Natural killer cell (primary cell): Measurements from ENCODE around the gene ZNF606. TPM values are rescaled to one million over a fixed set of nuclear protein-coding genes. Genes with fewer than 3 reads are reported as not detected.
"Not testable (repeated sequence)": the region's sequence is repeated elsewhere in the genome, so short reads cannot be mapped to it uniquely, and the experiment has no call there.

Experiments used
- ATAC-seq, 3 donors: fragments of 150-1000 bp in 2 of 3; fragments of 200-7000 bp in 1 of 3; cut with Tn5 transposase; 1 replicate in 1 of 3; 2 replicates in 2 of 3; pipeline ENCODE4 v1.10.0; 2021; ENCODE audit warnings: mild to moderate bottlenecking in 2 of 3, moderate library complexity in 2 of 3
- DNase-seq, 2 donors: peaks; one replicate each; pipeline versions ENCODE4 v3.0.0 to v3.0.0-alpha.2; 2013 to 2021; ENCODE audit warnings: mixed read lengths in 1 of 2
- H3K27ac ChIP-seq: one replicate; pipeline ENCODE4 v1.5.1; 2013; ENCODE audit warnings: mild to moderate bottlenecking, low read length
- H3K27me3 ChIP-seq: one replicate; pipeline ENCODE4 v1.6.1; 2013; ENCODE audit warnings: low read length; ENCODE audit not compliant: control insufficient read depth, insufficient read depth
- H3K36me3 ChIP-seq: one replicate; pipeline ENCODE4 v1.6.1; 2013; ENCODE audit warnings: low read length; ENCODE audit not compliant: control insufficient read depth, insufficient read depth
- H3K4me1 ChIP-seq: one replicate; pipeline ENCODE4 v1.6.1; 2013; ENCODE audit warnings: low read length; ENCODE audit not compliant: control insufficient read depth, insufficient read depth
- H3K4me3 ChIP-seq: one replicate; pipeline ENCODE4 v1.5.1; 2013; ENCODE audit warnings: low read length
- H3K9me3 ChIP-seq: one replicate; pipeline ENCODE4 v1.6.1; 2013; ENCODE audit warnings: low read length; ENCODE audit not compliant: control insufficient read depth, insufficient read depth
- H3K27ac Mint-ChIP-seq, 2 donors: one replicate each; pipeline ENCODE4 v1.8.0; 2022; ENCODE audit warnings: mild to moderate bottlenecking in 2 of 2, mixed read lengths in 2 of 2, moderate library complexity in 1 of 2
- H3K27me3 Mint-ChIP-seq, 2 donors: one replicate each; pipeline ENCODE4 v1.8.0; 2022; ENCODE audit warnings: low read depth in 2 of 2, mixed read lengths in 2 of 2
- H3K36me3 Mint-ChIP-seq: one replicate; pipeline ENCODE4 v1.8.0; 2022; ENCODE audit warnings: mixed read lengths
- H3K4me1 Mint-ChIP-seq, 2 donors: one replicate each; pipeline ENCODE4 v1.8.0; 2022; ENCODE audit warnings: mixed read lengths in 2 of 2
- H3K4me3 Mint-ChIP-seq: one replicate; pipeline ENCODE4 v1.8.0; 2022; ENCODE audit warnings: mild to moderate bottlenecking, moderate library complexity, mixed read lengths
- H3K9me3 Mint-ChIP-seq, 2 donors: one replicate each; pipeline ENCODE4 v1.8.0; 2022; ENCODE audit warnings: mixed read lengths in 2 of 2
- CTCF ChIP-seq: fragments of 200-600 bp; IDR thresholded peaks from one replicate; pipeline ENCODE4 v1.8.0; 2022; ENCODE audit warnings: antibody characterized with exemption
- WGBS: methylation state at CpG from one replicate; pipeline ENCODE4 v1.1.7; 2013; ENCODE audit warnings: missing lambda C conversion rate; ENCODE audit not compliant: insufficient coverage; 5-methylcytosine and 5-hydroxymethylcytosine counted together
- intact Hi-C: fragments of 100-400 bp; cut with micrococcal nuclease; formaldehyde crosslinking; loops from one replicate; pipeline ENCODE4 v1.14.2; 2022
- total RNA-seq, 4 donors: library from RNA; stranded (reverse); fragments of 120-200 nt in 1 of 4; gene quantifications; one replicate each; pipeline versions ENCODE4 v1.2.3 to v1.2.4, GENCODE V29; 2013 to 2022

ZNF606 gene
- total RNA-seq, 3 donors from 2014 or later (not counting 1 experiment from before 2014, with no cell fraction given): 8.9 to 13.5 (median 12.5) TPM

- H3K4me1 Mint-ChIP-seq: no peaks in the 10 kb centered on the region
- DNase-seq (no peak), ATAC-seq (no peak)
- TF ChIP-seq CTCF: no peak
- Histone ChIP-seq H3K4me1 (peaks cover 13% of the 10 kb centered on the region), H3K27me3 (no peaks in the 10 kb centered on the region), H3K4me3 (no peak overlapping the region), H3K9me3 (peaks cover 75% of the 10 kb centered on the region), H3K27ac (no peak overlapping the region), H3K36me3 (peaks cover 5% of the 10 kb centered on the region)
- H3K27ac Mint-ChIP-seq: no peak overlapping the region
- H3K36me3 Mint-ChIP-seq: peaks cover 44% of the 10 kb centered on the region
- no peaks in the 10 kb centered on the region for H3K27me3 Mint-ChIP-seq
- H3K4me3 Mint-ChIP-seq: no peak overlapping the region
- intact Hi-C loops: no loop called here
- WGBS: 82% methylated on average over 20 of the region's 22 CpGs
- peaks cover 13 to 15% of the 10 kb centered on the region in 2 donors for H3K9me3 Mint-ChIP-seq
These were observed 7.9 kb upstream of the ZNF606 start for GRCh38 chr19:58010507-58010906.

- H3K9me3 ChIP-seq: peaks cover 76% of the 10 kb centered on the region
- H3K27ac ChIP-seq: peak overlapping the region; percentile 55
- peak; percentile 80 to 93 (median 85) for ATAC-seq
- intact Hi-C loops: loop anchor here (10.0 kb wide), 2 partner anchors 95 to 625 kb away; partner anchors contain the start of genes ZNF417 and ZNF548
- Mint-ChIP-seq H3K36me3 (peaks cover 51% of the 10 kb centered on the region), H3K27ac (peak overlapping the region in 1 of 2 donors; percentile 80), H3K4me1 (peaks cover under 1 to 1% of the 10 kb centered on the region in 2 donors), H3K9me3 (peaks cover 13 to 17% of the 10 kb centered on the region in 2 donors), H3K27me3 (no peaks in the 10 kb centered on the region), H3K4me3 (no peak overlapping the region)
- peaks cover 13% of the 10 kb centered on the region for H3K4me1 ChIP-seq
- peak; percentile 60 to 75 for DNase-seq
- TF ChIP-seq CTCF: no peak
- no peaks in the 10 kb centered on the region for H3K27me3 ChIP-seq
- 15% methylated on average over 41 of the region's 41 CpGs for WGBS
- peak overlapping the region; percentile 35 for H3K4me3 ChIP-seq
- H3K36me3 ChIP-seq: peaks cover 5% of the 10 kb centered on the region
These were observed 7.2 kb upstream of the ZNF606 start for GRCh38 chr19:58009666-58010301.

- H3K36me3 ChIP-seq: peaks cover 7% of the 10 kb centered on the region
- no peak overlapping the region for H3K27ac ChIP-seq
- ATAC-seq (peak in 1 of 3 donors; percentile 15), DNase-seq (no peak)
- no peaks in the 10 kb centered on the region for H3K27me3 Mint-ChIP-seq
- intact Hi-C loops: loop anchor here (10.0 kb wide), 2 partner anchors 94 to 624 kb away; partner anchors contain the start of genes ZNF417 and ZNF548
- H3K4me1 Mint-ChIP-seq: peaks cover 6% of the 10 kb centered on the region in 2 donors
- peak overlapping the region; percentile 35 for H3K4me3 ChIP-seq
- no peak for TF ChIP-seq CTCF
- 5% methylated on average over 21 of the region's 21 CpGs for WGBS
- H3K4me1 ChIP-seq: peaks cover 13% of the 10 kb centered on the region
- peaks cover 77% of the 10 kb centered on the region for H3K9me3 ChIP-seq
- no peak overlapping the region for H3K4me3 Mint-ChIP-seq
- peaks cover 56% of the 10 kb centered on the region for H3K36me3 Mint-ChIP-seq
- peak overlapping the region in 1 of 2 donors; percentile 80 for H3K27ac Mint-ChIP-seq
- H3K9me3 Mint-ChIP-seq: peaks cover 17 to 19% of the 10 kb centered on the region in 2 donors
- H3K27me3 ChIP-seq: no peaks in the 10 kb centered on the region
These were observed 6.7 kb upstream of the ZNF606 start for GRCh38 chr19:58009301-58009665.

- Mint-ChIP-seq H3K27ac (peak overlapping the region in 1 of 2 donors; percentile 80), H3K36me3 (peaks cover 60% of the 10 kb centered on the region), H3K9me3 (peaks cover 19 to 20% of the 10 kb centered on the region in 2 donors)
- not testable (repeated sequence) for H3K27ac ChIP-seq, H3K4me3 ChIP-seq, H3K27me3 ChIP-seq, DNase-seq, H3K27me3 Mint-ChIP-seq, H3K4me1 Mint-ChIP-seq, ATAC-seq, H3K4me3 Mint-ChIP-seq
- Histone ChIP-seq H3K4me1 (peaks cover 16% of the 10 kb centered on the region), H3K36me3 (peaks cover 11% of the 10 kb centered on the region), H3K9me3 (peaks cover 77% of the 10 kb centered on the region)
- WGBS: 60% methylated on average over 10 of the region's 10 CpGs
- intact Hi-C loops: loop anchor here (10.0 kb wide), 2 partner anchors 94 to 624 kb away; partner anchors contain the start of genes ZNF417 and ZNF548
These were observed 6.3 kb upstream of the ZNF606 start for GRCh38 chr19:58008877-58009276.
